GM23338 (cell line): Measurements from ENCODE around the gene MLLT3. TPM values are rescaled to one million over a fixed set of nuclear protein-coding genes. Genes with fewer than 3 reads are reported as not detected.

Experiments
- ATAC-seq: fragments of 200-7000 bp; cut with Tn5 transposase; 3 replicates; pipeline ENCODE4 v1.9.1; 2020
- DNase-seq: peaks from one replicate; pipeline ENCODE4 v3.0.0-alpha.2; 2015; ENCODE audit warnings: low spot score
- H2AFZ ChIP-seq: fragments of 200-600 bp; sonication (generic); 2 replicates; pipeline ENCODE4 v1.8.0; 2016; ENCODE audit warnings: antibody characterized with exemption, mild to moderate bottlenecking, moderate library complexity
- H3F3A ChIP-seq: fragments of 200-600 bp; sonication (generic); replicated peaks from 2 replicates; pipeline ENCODE4 v1.8.0; 2017; ENCODE audit warnings: antibody characterized with exemption, mixed run types, low read depth
- H3K27ac ChIP-seq: fragments of 200-600 bp; sonication (generic); 2 replicates; pipeline ENCODE4 v1.6.1; 2016; ENCODE audit warnings: low read depth
- H3K27me3 ChIP-seq: fragments of 200-600 bp; sonication (generic); 2 replicates; pipeline ENCODE4 v1.8.0; 2016; ENCODE audit warnings: mild to moderate bottlenecking, mixed run types, moderate library complexity; ENCODE audit not compliant: insufficient read depth
- H3K36me3 ChIP-seq: fragments of 200-600 bp; sonication (generic); 2 replicates; pipeline ENCODE4 v1.8.0; 2016; ENCODE audit warnings: mild to moderate bottlenecking; ENCODE audit not compliant: insufficient read depth
- H3K4me1 ChIP-seq: fragments of 200-600 bp; sonication (generic); 2 replicates; pipeline ENCODE4 v1.8.0; 2016; ENCODE audit warnings: mild to moderate bottlenecking, moderate library complexity; ENCODE audit not compliant: insufficient read depth
- H3K4me2 ChIP-seq: fragments of 200-600 bp; sonication (generic); 2 replicates; pipeline ENCODE4 v1.7.1; 2017; ENCODE audit warnings: mixed run types
- H3K4me3 ChIP-seq: fragments of 200-600 bp; sonication (generic); 2 replicates; pipeline ENCODE4 v1.6.1; 2016; ENCODE audit warnings: mixed run types
- H3K79me2 ChIP-seq: fragments of 200-600 bp; sonication (generic); replicated peaks from 2 replicates; pipeline ENCODE4 v1.8.0; 2017; ENCODE audit warnings: mild to moderate bottlenecking; ENCODE audit not compliant: insufficient read depth
- H3K9me2 ChIP-seq: fragments of 200-600 bp; sonication (generic); 2 replicates; pipeline ENCODE4 v1.8.0; 2017; ENCODE audit not compliant: insufficient read depth
- H4K20me1 ChIP-seq: fragments of 200-600 bp; sonication (generic); replicated peaks from 2 replicates; pipeline ENCODE4 v1.8.0; 2017; ENCODE audit warnings: mild to moderate bottlenecking; ENCODE audit not compliant: insufficient read depth
- H3K27ac Mint-ChIP-seq: 2 replicates; pipeline ENCODE4 v1.8.0; 2020; ENCODE audit warnings: inconsistent platforms, mild to moderate bottlenecking, moderate library complexity, mixed read lengths
- H3K27me3 Mint-ChIP-seq: 3 replicates; pipeline ENCODE4 v1.8.0; 2022; ENCODE audit warnings: low read depth, mild to moderate bottlenecking, moderate library complexity, mixed read lengths, inconsistent platforms; ENCODE audit not compliant: insufficient read depth, poor library complexity
- H3K36me3 Mint-ChIP-seq: 3 replicates; pipeline ENCODE4 v1.8.0; 2021; ENCODE audit warnings: low read depth, mild to moderate bottlenecking, inconsistent platforms, moderate library complexity, mixed read lengths
- H3K4me1 Mint-ChIP-seq: 3 replicates; pipeline ENCODE4 v1.8.0; 2020; ENCODE audit warnings: mild to moderate bottlenecking, inconsistent platforms, mixed read lengths
- H3K4me3 Mint-ChIP-seq: 3 replicates; pipeline ENCODE4 v1.8.0; 2021; ENCODE audit warnings: moderate library complexity, mild to moderate bottlenecking, inconsistent platforms, mixed read lengths
- H3K9me3 Mint-ChIP-seq: 3 replicates; pipeline ENCODE4 v1.8.0; 2020; ENCODE audit warnings: moderate library complexity, mild to moderate bottlenecking, inconsistent platforms, mixed read lengths
- CREB1 ChIP-seq: fragments of 250-450 bp; sonication (Bioruptor Pico); IDR thresholded peaks from 2 replicates; pipeline ENCODE4 v1.5.0; 2020; ENCODE audit warnings: low read depth, mild to moderate bottlenecking, moderate library complexity
- EZH2phosphoT487 ChIP-seq: fragments of 200-600 bp; sonication (generic); IDR thresholded peaks from one replicate; pipeline ENCODE4 v1.8.1; 2018; ENCODE audit warnings: antibody characterized with exemption; ENCODE audit not compliant: unreplicated experiment
- JUNB ChIP-seq: IDR thresholded peaks from one replicate; pipeline ENCODE4 v1.6.1; 2016; ENCODE audit warnings: antibody characterized with exemption; ENCODE audit not compliant: unreplicated experiment
- NANOG ChIP-seq: IDR thresholded peaks from 2 replicates; pipeline ENCODE4 v1.6.1; 2016; ENCODE audit warnings: antibody characterized with exemption, borderline replicate concordance
- STAT1 ChIP-seq: IDR thresholded peaks from one replicate; pipeline ENCODE4 v1.6.1; 2016; ENCODE audit warnings: antibody characterized with exemption; ENCODE audit not compliant: unreplicated experiment
- polyA plus RNA-seq: library from polyadenylated mRNA; unstranded; fragments of >200 nt; fragmentation: Nextera tagmentation; extraction: Ambion mirVana; gene quantifications from 2 replicates; pipeline ENCODE4 v1.2.1, GENCODE V29; 2016
- total RNA-seq: library from RNA; depleted of rRNA; stranded (reverse); fragments of >200 nt; shearing (Covaris generic); gene quantifications from 2 replicates; pipeline ENCODE4 v1.2.3, GENCODE V29; 2014
- TF ChIP-seq, protein P1 (sequence below), 2 experiments: fragments of 200-600 bp in 1 of 2; sonication (generic) in 1 of 2; conservative IDR thresholded peaks; 2 replicates each; pipeline versions ENCODE4 v1.5.1 to v1.6.1; 2016 to 2017; ENCODE audit warnings: antibody characterized with exemption in 2 of 2, low read depth in 2 of 2, mild to moderate bottlenecking in 2 of 2, moderate library complexity in 1 of 2
- TF ChIP-seq, protein P2 (sequence below): IDR thresholded peaks from 2 replicates; pipeline ENCODE4 v1.6.1; 2016; ENCODE audit warnings: antibody characterized with exemption
- TF ChIP-seq, protein P3 (sequence below): IDR thresholded peaks from one replicate; pipeline ENCODE4 v1.6.1; 2018; ENCODE audit warnings: antibody characterized with exemption; ENCODE audit not compliant: unreplicated experiment
- TF ChIP-seq, protein P4 (sequence below): fragments of 250-450 bp; sonication (Bioruptor Pico); IDR thresholded peaks from 2 replicates; pipeline ENCODE4 v1.5.0; 2020; ENCODE audit warnings: mild to moderate bottlenecking, moderate library complexity

MLLT3 gene
- total and polyA plus RNA-seq, 2 experiments from 2014 or later, result 7.5 to 9.5 TPM

DNA sequence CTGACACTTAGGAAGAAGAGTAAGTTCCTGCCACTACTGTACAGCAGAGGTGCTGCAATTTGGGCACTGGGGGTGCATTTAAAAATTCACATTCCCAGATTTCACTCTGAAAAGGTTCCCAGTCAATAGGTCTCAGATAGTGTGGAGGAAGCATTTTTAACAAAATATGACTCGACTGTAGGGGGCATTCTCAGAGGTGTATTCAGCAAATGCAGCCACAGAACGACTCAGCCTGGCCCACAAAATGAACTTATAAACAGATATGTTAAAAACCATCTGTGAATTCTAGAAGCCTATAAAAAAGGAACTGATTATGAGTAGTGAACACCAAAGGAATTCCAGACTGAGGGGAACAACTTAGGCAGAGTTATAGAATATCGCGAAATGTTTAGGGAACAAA is 31.1 kb downstream of the MLLT3 start (continued):
- TF ChIP-seq, protein P1, sequence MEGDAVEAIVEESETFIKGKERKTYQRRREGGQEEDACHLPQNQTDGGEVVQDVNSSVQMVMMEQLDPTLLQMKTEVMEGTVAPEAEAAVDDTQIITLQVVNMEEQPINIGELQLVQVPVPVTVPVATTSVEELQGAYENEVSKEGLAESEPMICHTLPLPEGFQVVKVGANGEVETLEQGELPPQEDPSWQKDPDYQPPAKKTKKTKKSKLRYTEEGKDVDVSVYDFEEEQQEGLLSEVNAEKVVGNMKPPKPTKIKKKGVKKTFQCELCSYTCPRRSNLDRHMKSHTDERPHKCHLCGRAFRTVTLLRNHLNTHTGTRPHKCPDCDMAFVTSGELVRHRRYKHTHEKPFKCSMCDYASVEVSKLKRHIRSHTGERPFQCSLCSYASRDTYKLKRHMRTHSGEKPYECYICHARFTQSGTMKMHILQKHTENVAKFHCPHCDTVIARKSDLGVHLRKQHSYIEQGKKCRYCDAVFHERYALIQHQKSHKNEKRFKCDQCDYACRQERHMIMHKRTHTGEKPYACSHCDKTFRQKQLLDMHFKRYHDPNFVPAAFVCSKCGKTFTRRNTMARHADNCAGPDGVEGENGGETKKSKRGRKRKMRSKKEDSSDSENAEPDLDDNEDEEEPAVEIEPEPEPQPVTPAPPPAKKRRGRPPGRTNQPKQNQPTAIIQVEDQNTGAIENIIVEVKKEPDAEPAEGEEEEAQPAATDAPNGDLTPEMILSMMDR (conservative IDR thresholded peaks at IDR 0.05; ENCODE audit: low read depth in 2 of 2), result no peak
- no peak for TF ChIP-seq JUNB
- TF ChIP-seq, protein P2, sequence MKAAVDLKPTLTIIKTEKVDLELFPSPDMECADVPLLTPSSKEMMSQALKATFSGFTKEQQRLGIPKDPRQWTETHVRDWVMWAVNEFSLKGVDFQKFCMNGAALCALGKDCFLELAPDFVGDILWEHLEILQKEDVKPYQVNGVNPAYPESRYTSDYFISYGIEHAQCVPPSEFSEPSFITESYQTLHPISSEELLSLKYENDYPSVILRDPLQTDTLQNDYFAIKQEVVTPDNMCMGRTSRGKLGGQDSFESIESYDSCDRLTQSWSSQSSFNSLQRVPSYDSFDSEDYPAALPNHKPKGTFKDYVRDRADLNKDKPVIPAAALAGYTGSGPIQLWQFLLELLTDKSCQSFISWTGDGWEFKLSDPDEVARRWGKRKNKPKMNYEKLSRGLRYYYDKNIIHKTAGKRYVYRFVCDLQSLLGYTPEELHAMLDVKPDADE, result no peak

DNA sequence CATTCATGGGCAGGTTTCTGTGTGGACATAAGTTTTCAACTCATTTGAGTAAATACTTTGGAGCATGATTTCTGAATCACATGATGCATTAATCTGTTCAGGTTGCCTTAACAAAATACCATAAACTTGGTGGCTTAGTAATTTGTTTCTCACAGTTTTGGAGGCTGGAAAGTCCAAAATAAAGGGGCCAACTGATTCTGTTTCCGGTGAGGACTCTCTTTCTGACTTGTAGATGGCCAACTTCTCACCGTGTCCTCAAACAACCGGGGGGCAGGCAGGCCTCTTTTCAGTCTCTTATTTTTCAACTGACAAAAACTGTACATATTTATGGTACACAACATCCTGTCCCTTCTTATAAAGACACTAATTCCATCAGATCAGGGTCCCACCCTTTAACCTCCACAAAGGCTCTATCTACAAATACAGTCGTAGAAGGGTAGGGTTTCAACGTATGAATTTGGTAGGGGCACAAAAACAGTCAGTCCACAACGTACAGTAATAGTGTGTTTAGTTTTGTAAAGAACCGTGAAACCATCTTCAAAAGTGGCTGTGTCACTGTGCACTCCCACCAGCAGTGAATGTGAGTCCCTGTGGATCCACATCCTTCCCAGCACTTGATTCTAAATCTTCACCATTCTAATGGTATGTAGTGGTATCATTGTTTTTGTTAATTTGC is 37.2 kb downstream of the MLLT3 start:
- Histone ChIP-seq H3K4me2 (no peak overlapping the region), H3K4me3 (no peak overlapping the region), H2AFZ (no peak overlapping the region), H3K27me3 (peaks cover 18% of the 10 kb centered on the region; the same call in 1 of the 2 replicates), H4K20me1 (no peaks in the 10 kb centered on the region; the same call in 1 of the 2 replicates), H3F3A (no peaks in the 10 kb centered on the region), H3K4me1 (no peaks in the 10 kb centered on the region), H3K27ac (no peak overlapping the region), H3K36me3 (no peaks in the 10 kb centered on the region), H3K79me2 (no peaks in the 10 kb centered on the region), H3K9me2 (0 out of 2 replicates have a peak, but pooled peaks cover 7% of the 10 kb centered on the region)
- peaks cover 3% of the 10 kb centered on the region for H3K27me3 Mint-ChIP-seq
- no peak for DNase-seq
- no peak for ATAC-seq
- H3K4me3 Mint-ChIP-seq, result no peak overlapping the region
- H3K36me3 Mint-ChIP-seq, result no peaks in the 10 kb centered on the region
- no peaks in the 10 kb centered on the region; the same call in 2 of the 3 replicates for H3K4me1 Mint-ChIP-seq
- H3K27ac Mint-ChIP-seq, result no peak overlapping the region
- no peaks in the 10 kb centered on the region for H3K9me3 Mint-ChIP-seq
- TF ChIP-seq JUNB, result no peak
- no peak for TF ChIP-seq CREB1 (CRISPR knock-in tag)
- TF ChIP-seq EZH2phosphoT487, result no peak
- TF ChIP-seq NANOG, result no peak
- TF ChIP-seq, protein P2, result no peak
- TF ChIP-seq, protein P3, sequence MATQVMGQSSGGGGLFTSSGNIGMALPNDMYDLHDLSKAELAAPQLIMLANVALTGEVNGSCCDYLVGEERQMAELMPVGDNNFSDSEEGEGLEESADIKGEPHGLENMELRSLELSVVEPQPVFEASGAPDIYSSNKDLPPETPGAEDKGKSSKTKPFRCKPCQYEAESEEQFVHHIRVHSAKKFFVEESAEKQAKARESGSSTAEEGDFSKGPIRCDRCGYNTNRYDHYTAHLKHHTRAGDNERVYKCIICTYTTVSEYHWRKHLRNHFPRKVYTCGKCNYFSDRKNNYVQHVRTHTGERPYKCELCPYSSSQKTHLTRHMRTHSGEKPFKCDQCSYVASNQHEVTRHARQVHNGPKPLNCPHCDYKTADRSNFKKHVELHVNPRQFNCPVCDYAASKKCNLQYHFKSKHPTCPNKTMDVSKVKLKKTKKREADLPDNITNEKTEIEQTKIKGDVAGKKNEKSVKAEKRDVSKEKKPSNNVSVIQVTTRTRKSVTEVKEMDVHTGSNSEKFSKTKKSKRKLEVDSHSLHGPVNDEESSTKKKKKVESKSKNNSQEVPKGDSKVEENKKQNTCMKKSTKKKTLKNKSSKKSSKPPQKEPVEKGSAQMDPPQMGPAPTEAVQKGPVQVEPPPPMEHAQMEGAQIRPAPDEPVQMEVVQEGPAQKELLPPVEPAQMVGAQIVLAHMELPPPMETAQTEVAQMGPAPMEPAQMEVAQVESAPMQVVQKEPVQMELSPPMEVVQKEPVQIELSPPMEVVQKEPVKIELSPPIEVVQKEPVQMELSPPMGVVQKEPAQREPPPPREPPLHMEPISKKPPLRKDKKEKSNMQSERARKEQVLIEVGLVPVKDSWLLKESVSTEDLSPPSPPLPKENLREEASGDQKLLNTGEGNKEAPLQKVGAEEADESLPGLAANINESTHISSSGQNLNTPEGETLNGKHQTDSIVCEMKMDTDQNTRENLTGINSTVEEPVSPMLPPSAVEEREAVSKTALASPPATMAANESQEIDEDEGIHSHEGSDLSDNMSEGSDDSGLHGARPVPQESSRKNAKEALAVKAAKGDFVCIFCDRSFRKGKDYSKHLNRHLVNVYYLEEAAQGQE, result no peak
- TF ChIP-seq, protein P4, sequence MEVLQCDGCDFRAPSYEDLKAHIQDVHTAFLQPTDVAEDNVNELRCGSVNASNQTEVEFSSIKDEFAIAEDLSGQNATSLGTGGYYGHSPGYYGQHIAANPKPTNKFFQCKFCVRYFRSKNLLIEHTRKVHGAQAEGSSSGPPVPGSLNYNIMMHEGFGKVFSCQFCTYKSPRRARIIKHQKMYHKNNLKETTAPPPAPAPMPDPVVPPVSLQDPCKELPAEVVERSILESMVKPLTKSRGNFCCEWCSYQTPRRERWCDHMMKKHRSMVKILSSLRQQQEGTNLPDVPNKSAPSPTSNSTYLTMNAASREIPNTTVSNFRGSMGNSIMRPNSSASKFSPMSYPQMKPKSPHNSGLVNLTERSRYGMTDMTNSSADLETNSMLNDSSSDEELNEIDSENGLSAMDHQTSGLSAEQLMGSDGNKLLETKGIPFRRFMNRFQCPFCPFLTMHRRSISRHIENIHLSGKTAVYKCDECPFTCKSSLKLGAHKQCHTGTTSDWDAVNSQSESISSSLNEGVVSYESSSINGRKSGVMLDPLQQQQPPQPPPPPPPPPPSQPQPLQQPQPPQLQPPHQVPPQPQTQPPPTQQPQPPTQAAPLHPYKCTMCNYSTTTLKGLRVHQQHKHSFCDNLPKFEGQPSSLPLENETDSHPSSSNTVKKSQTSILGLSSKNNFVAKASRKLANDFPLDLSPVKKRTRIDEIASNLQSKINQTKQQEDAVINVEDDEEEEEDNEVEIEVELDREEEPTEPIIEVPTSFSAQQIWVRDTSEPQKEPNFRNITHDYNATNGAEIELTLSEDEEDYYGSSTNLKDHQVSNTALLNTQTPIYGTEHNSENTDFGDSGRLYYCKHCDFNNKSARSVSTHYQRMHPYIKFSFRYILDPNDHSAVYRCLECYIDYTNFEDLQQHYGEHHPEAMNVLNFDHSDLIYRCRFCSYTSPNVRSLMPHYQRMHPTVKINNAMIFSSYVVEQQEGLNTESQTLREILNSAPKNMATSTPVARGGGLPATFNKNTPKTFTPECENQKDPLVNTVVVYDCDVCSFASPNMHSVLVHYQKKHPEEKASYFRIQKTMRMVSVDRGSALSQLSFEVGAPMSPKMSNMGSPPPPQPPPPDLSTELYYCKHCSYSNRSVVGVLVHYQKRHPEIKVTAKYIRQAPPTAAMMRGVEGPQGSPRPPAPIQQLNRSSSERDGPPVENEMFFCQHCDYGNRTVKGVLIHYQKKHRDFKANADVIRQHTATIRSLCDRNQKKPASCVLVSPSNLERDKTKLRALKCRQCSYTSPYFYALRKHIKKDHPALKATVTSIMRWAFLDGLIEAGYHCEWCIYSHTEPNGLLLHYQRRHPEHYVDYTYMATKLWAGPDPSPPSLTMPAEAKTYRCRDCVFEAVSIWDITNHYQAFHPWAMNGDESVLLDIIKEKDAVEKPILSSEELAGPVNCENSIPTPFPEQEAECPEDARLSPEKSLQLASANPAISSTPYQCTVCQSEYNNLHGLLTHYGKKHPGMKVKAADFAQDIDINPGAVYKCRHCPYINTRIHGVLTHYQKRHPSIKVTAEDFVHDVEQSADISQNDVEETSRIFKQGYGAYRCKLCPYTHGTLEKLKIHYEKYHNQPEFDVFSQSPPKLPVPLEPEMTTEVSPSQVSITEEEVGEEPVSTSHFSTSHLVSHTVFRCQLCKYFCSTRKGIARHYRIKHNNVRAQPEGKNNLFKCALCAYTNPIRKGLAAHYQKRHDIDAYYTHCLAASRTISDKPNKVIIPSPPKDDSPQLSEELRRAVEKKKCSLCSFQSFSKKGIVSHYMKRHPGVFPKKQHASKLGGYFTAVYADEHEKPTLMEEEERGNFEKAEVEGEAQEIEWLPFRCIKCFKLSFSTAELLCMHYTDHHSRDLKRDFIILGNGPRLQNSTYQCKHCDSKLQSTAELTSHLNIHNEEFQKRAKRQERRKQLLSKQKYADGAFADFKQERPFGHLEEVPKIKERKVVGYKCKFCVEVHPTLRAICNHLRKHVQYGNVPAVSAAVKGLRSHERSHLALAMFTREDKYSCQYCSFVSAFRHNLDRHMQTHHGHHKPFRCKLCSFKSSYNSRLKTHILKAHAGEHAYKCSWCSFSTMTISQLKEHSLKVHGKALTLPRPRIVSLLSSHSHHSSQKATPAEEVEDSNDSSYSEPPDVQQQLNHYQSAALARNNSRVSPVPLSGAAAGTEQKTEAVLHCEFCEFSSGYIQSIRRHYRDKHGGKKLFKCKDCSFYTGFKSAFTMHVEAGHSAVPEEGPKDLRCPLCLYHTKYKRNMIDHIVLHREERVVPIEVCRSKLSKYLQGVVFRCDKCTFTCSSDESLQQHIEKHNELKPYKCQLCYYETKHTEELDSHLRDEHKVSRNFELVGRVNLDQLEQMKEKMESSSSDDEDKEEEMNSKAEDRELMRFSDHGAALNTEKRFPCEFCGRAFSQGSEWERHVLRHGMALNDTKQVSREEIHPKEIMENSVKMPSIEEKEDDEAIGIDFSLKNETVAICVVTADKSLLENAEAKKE, result no peak
- TF ChIP-seq STAT1, result no peak
